ENCODE results near the gene AEBP2. TPM values are rescaled to one million over a fixed set of nuclear protein-coding genes. Genes with fewer than 3 reads are reported as not detected.

Gene AEBP2
- total RNA-seq, 1 donor from 2014 or later = 21.0 TPM

DNA sequence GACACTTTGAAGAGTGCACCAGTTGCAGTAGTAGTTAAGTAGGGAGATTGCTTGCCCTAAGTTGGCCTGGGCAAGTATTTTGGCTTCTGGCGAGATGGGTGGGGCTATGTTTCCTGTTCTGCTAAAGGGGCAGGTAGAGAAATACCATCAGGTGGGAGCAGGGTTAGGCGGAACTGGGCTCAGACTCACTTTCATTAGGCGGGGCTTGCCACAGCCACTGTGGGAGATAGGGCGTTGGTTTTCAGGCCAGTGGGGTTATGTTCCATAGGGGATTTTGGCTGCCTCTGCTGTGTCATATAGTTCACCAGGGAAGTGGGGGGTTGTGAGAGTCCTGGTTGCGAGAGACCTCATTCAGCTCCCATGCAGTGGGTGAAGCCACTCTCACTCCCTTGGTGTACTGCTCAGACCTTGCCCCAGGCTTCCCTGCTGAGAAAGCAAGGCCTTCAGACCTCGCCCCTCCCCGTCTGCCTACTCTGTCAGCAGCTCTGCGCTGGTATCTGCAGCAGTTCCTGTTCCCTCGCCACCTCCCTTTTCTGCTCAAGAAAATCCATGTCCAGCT lies 43.3 kb downstream of the AEBP2 start:
- Mint-ChIP-seq H3K27me3 (ENCODE audit: unreplicated experiment) (peaks cover 8% of the 10 kb centered on the region), H3K36me3 (ENCODE audit: unreplicated experiment) (peaks cover 16% of the 10 kb centered on the region), H3K9me3 (ENCODE audit: unreplicated experiment) (peaks cover 4% of the 10 kb centered on the region), H3K4me1 (ENCODE audit: low read depth, unreplicated experiment) (peaks cover 17% of the 10 kb centered on the region), H3K27ac (ENCODE audit: unreplicated experiment) (no peak overlapping the region), H3K4me3 (ENCODE audit: unreplicated experiment) (no peak overlapping the region)
- TF ChIP-seq, protein P1, sequence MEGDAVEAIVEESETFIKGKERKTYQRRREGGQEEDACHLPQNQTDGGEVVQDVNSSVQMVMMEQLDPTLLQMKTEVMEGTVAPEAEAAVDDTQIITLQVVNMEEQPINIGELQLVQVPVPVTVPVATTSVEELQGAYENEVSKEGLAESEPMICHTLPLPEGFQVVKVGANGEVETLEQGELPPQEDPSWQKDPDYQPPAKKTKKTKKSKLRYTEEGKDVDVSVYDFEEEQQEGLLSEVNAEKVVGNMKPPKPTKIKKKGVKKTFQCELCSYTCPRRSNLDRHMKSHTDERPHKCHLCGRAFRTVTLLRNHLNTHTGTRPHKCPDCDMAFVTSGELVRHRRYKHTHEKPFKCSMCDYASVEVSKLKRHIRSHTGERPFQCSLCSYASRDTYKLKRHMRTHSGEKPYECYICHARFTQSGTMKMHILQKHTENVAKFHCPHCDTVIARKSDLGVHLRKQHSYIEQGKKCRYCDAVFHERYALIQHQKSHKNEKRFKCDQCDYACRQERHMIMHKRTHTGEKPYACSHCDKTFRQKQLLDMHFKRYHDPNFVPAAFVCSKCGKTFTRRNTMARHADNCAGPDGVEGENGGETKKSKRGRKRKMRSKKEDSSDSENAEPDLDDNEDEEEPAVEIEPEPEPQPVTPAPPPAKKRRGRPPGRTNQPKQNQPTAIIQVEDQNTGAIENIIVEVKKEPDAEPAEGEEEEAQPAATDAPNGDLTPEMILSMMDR (IDR thresholded peaks at IDR 0.05; ENCODE audit: partially characterized antibody, unreplicated experiment) = no peak
- DNase-seq = peak; percentile 34

DNA sequence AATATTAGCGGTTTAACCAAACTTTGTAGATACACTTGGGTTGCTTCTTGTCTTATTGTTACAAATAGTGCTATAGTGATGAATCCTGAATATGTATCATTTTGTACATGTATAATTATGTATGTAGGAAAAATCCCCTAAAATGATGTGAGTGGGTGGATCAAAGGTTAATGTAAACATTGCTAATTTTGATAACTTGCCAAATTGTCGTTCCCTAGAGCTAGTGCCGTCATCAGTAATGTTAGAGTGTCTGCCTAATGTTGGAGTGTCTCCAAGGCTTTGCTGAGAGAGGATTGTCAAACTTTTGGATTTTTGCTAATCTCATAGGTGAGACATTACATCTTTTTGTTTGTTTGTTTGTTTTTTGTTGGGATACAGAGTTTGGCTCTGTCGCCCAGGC lies 44.4 kb downstream of the AEBP2 start:
- Mint-ChIP-seq H3K27me3 (ENCODE audit: unreplicated experiment) (peaks cover 8% of the 10 kb centered on the region), H3K9me3 (ENCODE audit: unreplicated experiment) (peaks cover 4% of the 10 kb centered on the region), H3K4me1 (ENCODE audit: low read depth, unreplicated experiment) (peaks cover 17% of the 10 kb centered on the region), H3K4me3 (ENCODE audit: unreplicated experiment) (no peak overlapping the region), H3K36me3 (ENCODE audit: unreplicated experiment) (peaks cover 16% of the 10 kb centered on the region), H3K27ac (ENCODE audit: unreplicated experiment) (no peak overlapping the region)
- no peak for DNase-seq
- TF ChIP-seq, protein P1 (IDR thresholded peaks at IDR 0.05; ENCODE audit: partially characterized antibody, unreplicated experiment) = no peak

DNA sequence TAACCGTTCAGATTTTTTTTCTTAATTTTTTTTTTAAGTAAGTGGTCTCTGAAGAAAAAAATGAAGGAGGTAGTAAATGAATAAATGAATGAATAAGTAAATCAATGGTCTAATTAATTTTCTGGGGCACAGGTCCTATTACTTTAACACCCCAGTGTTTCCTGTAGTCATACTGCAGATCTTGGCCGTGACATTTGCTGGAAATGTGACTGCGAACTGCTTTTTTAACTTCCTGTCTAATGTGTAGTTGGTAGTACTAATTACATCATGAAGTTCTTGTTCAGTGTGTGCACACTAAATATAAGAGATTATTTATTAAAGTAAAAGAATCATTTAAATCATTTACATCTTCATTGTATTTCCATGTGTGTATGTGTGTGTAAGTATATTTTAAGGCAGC lies 45.4 kb downstream of the AEBP2 start:
- Mint-ChIP-seq H3K27me3 (ENCODE audit: unreplicated experiment) (peaks cover 6% of the 10 kb centered on the region), H3K4me1 (ENCODE audit: low read depth, unreplicated experiment) (peaks cover 17% of the 10 kb centered on the region), H3K36me3 (ENCODE audit: unreplicated experiment) (peaks cover 16% of the 10 kb centered on the region), H3K4me3 (ENCODE audit: unreplicated experiment) (no peak overlapping the region), H3K9me3 (ENCODE audit: unreplicated experiment) (peaks cover 4% of the 10 kb centered on the region), H3K27ac (ENCODE audit: unreplicated experiment) (no peak overlapping the region)
- TF ChIP-seq, protein P1 (IDR thresholded peaks at IDR 0.05; ENCODE audit: partially characterized antibody, unreplicated experiment) = no peak
- no peak for DNase-seq

DNA sequence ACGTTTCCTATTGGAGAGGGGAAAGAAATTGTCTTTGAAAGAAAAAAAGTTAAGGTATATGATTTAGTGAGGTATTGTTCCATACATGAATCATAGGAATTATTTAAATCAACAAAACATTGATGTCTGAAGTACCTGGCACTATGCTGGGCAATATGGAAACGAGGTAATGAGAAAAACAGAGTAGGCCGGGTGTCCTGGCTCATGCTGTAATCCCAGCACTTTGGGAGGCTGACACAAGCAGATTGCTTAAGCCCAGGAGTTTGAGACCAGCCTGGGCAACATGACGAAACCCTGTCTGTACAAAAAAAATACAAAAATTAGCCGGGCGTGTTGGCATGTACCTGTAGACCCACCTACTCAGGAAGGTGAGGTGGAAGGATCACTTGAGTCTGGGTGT lies 45.9 kb downstream of the AEBP2 start:
- DNase-seq = no peak
- Mint-ChIP-seq H3K27me3 (ENCODE audit: unreplicated experiment) (peaks cover 6% of the 10 kb centered on the region), H3K4me1 (ENCODE audit: low read depth, unreplicated experiment) (peaks cover 17% of the 10 kb centered on the region), H3K36me3 (ENCODE audit: unreplicated experiment) (peaks cover 16% of the 10 kb centered on the region), H3K27ac (ENCODE audit: unreplicated experiment) (no peak overlapping the region), H3K9me3 (ENCODE audit: unreplicated experiment) (peaks cover 4% of the 10 kb centered on the region), H3K4me3 (ENCODE audit: unreplicated experiment) (no peak overlapping the region)
- TF ChIP-seq, protein P1 (IDR thresholded peaks at IDR 0.05; ENCODE audit: partially characterized antibody, unreplicated experiment) = no peak

DNA sequence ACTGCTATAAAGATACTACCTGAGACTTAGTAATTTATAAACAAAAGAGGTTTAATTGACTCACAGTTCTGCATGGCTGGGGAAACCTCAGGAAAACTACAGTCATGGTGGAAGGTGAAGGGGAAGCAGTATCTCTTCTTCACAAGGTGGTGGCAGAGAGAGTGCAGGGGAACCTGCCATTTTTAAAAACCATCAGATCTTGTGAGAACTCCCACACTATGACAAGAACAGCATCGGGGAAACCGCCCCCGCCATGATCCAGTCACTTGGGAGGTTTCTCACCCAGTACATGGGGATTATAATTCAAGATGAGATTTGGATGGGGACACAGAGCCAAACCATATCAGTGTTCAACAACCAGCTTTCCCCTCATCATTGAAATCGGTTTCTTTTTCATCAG lies 49.9 kb downstream of the AEBP2 start:
- Mint-ChIP-seq H3K27me3 (ENCODE audit: unreplicated experiment) (no peaks in the 10 kb centered on the region), H3K4me1 (ENCODE audit: low read depth, unreplicated experiment) (peaks cover 5% of the 10 kb centered on the region), H3K4me3 (ENCODE audit: unreplicated experiment) (no peak overlapping the region), H3K9me3 (ENCODE audit: unreplicated experiment) (peaks cover 2% of the 10 kb centered on the region), H3K27ac (ENCODE audit: unreplicated experiment) (no peak overlapping the region), H3K36me3 (ENCODE audit: unreplicated experiment) (no peaks in the 10 kb centered on the region)
- no peak for DNase-seq
- TF ChIP-seq, protein P1 (IDR thresholded peaks at IDR 0.05; ENCODE audit: partially characterized antibody, unreplicated experiment) = no peak

Measured in glutamatergic neuron (in vitro differentiated cells).